ENCODE results near the gene NANOGP8. TPM values are rescaled to one million over a fixed set of nuclear protein-coding genes. Genes with fewer than 3 reads are reported as not detected.

The NANOGP8 gene
- total RNA-seq, 1 experiment from 2014 or later: 88.4 TPM

GRCh38 chr15:35101335-35101734 lies 16.2 kb upstream of the NANOGP8 start:
- Histone ChIP-seq H2BK120ac (ENCODE audit: low read depth, low read length, poor library complexity, severe bottlenecking) (no peak overlapping the region), H3K9me3 (ENCODE audit: control insufficient read depth, low read depth, low read length) (no peaks in the 10 kb centered on the region), H3K56ac (ENCODE audit: insufficient read length, low read depth, low read length) (no peak overlapping the region), H2AK5ac (ENCODE audit: insufficient read length, low read length) (no peak overlapping the region), H2BK15ac (ENCODE audit: low read depth, low read length) (no peak overlapping the region), H4K20me1 (ENCODE audit: control insufficient read depth, insufficient read depth, insufficient read length) (no peaks in the 10 kb centered on the region), H2AFZ (ENCODE audit: low read length) (no peak overlapping the region), H3K14ac (ENCODE audit: insufficient read depth, low read length) (no peak overlapping the region), H4K8ac (replicated peaks; ENCODE audit: insufficient read length, low read depth, low read length) (no peak overlapping the region), H3K27ac (ENCODE audit: insufficient read length, low read depth, low read length) (no peak overlapping the region), H3K79me2 (ENCODE audit: insufficient read depth, low read length) (no peaks in the 10 kb centered on the region), H2BK20ac (ENCODE audit: low read depth, low read length, poor library complexity, severe bottlenecking) (no peak overlapping the region), H3K79me1 (ENCODE audit: insufficient read depth, low read depth, low read length, poor library complexity, severe bottlenecking) (no peaks in the 10 kb centered on the region), H4K5ac (ENCODE audit: insufficient read length, low read depth, low read length) (no peak overlapping the region), H3T11ph (ENCODE audit: low read length) (no peak overlapping the region), H3K18ac (ENCODE audit: insufficient read length, low read depth, low read length) (no peak overlapping the region), H2BK5ac (ENCODE audit: insufficient read length, low read length) (no peak overlapping the region), H3K4me2 (ENCODE audit: insufficient read depth, insufficient read length, low read length) (no peak overlapping the region), H3K23ac (ENCODE audit: insufficient read length, low read depth, low read length) (no peak overlapping the region), H3K4ac (ENCODE audit: low read depth, low read length) (no peak overlapping the region), H2BK12ac (ENCODE audit: insufficient read length, low read depth, low read length) (no peak overlapping the region), H3K9ac (ENCODE audit: extremely low read depth, insufficient read length, low read length) (no peak overlapping the region), H3K4me1 (ENCODE audit: insufficient read depth, low read length) (no peaks in the 10 kb centered on the region), H4K91ac (ENCODE audit: insufficient read length, low read depth, low read length) (no peak overlapping the region), H3K23me2 (ENCODE audit: insufficient read length, low read depth, low read length, poor library complexity, severe bottlenecking) (no peaks in the 10 kb centered on the region), H3K27me3 (ENCODE audit: insufficient read depth, low read length) (no peaks in the 10 kb centered on the region)
- H3K36me3 Mint-ChIP-seq (ENCODE audit: insufficient read depth in 1 of 3, low read depth in 3 of 3): no peaks in the 10 kb centered on the region
- H3K9me3 Mint-ChIP-seq: no peaks in the 10 kb centered on the region
- no peaks in the 10 kb centered on the region for H3K4me1 Mint-ChIP-seq
- TF ChIP-seq CTCF (conservative IDR thresholded peaks at IDR 0.05): no peak
- no peak overlapping the region for H3K4me3 Mint-ChIP-seq
- H3K27ac Mint-ChIP-seq: no peak overlapping the region
- H3K27me3 Mint-ChIP-seq (ENCODE audit: low read depth): no peaks in the 10 kb centered on the region
- no peak for DNase-seq
